HL-60 (cell line): ENCODE data around the gene NAA80.

Experiments
- DNase-seq, 2 experiments: peaks; one replicate each; pipeline ENCODE4 v3.0.0-alpha.2; 2010 to 2020; ENCODE audit warnings: low read depth in 1 of 2, low spot score in 1 of 2
- H3K27ac ChIP-seq: fragments of 250-450 bp; sonication (Bioruptor Pico); replicated peaks from 2 replicates; pipeline ENCODE4 v1.5.1; 2020; ENCODE audit warnings: mild to moderate bottlenecking, moderate library complexity
- H3K27me3 ChIP-seq: fragments of 250-450 bp; sonication (Bioruptor Pico); 2 replicates; pipeline ENCODE4 v1.5.1; 2021; ENCODE audit warnings: mild to moderate bottlenecking, moderate library complexity; ENCODE audit not compliant: insufficient read depth, poor library complexity, severe bottlenecking
- H3K4me3 ChIP-seq: replicated peaks from 2 replicates; pipeline ENCODE4 v1.5.1; 2011; ENCODE audit warnings: mild to moderate bottlenecking, control low read depth, low read length; ENCODE audit not compliant: insufficient read depth
- GABPA ChIP-seq: IDR thresholded peaks from 2 replicates; pipeline ENCODE4 v1.6.1; 2012; ENCODE audit warnings: low read depth
- POLR2AphosphoS5 ChIP-seq: IDR thresholded peaks from 2 replicates; pipeline ENCODE4 v1.6.1; 2012; ENCODE audit warnings: low read depth
- SPI1 ChIP-seq: IDR thresholded peaks from 2 replicates; pipeline ENCODE4 v1.6.1; 2012; ENCODE audit warnings: low read depth, mild to moderate bottlenecking, borderline replicate concordance
- TF ChIP-seq, protein P1 (sequence below): IDR thresholded peaks from 2 replicates; pipeline ENCODE4 v1.6.1; 2012; ENCODE audit warnings: low read depth; ENCODE audit not compliant: insufficient replicate concordance
- TF ChIP-seq, protein P2 (sequence below): IDR thresholded peaks from one replicate; pipeline ENCODE4 v1.5.1; 2011; ENCODE audit warnings: low read length, control low read depth, inconsistent platforms; ENCODE audit not compliant: insufficient read depth

NAA80 gene

DNA sequence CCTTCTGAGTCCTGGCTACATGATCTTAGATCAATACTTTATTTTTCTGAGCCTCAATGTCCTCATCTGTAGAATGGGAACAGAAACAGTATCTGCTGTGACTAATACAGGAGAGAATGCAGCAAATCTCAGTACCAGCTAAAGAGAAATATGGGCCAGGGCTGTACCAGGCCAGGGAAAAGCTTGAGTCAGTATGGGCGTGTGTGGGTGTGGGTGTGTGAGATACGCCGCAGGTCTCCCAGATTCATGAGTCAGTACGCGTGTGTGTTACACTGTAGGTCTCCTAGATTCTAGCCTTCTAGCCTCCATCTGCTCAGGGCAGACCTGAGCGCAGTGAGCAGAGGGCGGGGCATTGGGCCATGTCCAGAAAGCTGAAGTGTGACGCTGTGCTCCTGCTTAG lies 48.0 kb downstream of the NAA80 start:
- no peaks in the 10 kb centered on the region for H3K27me3 ChIP-seq
- no peak overlapping the region for H3K27ac ChIP-seq
- no peak for TF ChIP-seq SPI1
- TF ChIP-seq, protein P1, sequence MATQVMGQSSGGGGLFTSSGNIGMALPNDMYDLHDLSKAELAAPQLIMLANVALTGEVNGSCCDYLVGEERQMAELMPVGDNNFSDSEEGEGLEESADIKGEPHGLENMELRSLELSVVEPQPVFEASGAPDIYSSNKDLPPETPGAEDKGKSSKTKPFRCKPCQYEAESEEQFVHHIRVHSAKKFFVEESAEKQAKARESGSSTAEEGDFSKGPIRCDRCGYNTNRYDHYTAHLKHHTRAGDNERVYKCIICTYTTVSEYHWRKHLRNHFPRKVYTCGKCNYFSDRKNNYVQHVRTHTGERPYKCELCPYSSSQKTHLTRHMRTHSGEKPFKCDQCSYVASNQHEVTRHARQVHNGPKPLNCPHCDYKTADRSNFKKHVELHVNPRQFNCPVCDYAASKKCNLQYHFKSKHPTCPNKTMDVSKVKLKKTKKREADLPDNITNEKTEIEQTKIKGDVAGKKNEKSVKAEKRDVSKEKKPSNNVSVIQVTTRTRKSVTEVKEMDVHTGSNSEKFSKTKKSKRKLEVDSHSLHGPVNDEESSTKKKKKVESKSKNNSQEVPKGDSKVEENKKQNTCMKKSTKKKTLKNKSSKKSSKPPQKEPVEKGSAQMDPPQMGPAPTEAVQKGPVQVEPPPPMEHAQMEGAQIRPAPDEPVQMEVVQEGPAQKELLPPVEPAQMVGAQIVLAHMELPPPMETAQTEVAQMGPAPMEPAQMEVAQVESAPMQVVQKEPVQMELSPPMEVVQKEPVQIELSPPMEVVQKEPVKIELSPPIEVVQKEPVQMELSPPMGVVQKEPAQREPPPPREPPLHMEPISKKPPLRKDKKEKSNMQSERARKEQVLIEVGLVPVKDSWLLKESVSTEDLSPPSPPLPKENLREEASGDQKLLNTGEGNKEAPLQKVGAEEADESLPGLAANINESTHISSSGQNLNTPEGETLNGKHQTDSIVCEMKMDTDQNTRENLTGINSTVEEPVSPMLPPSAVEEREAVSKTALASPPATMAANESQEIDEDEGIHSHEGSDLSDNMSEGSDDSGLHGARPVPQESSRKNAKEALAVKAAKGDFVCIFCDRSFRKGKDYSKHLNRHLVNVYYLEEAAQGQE, result no peak
- TF ChIP-seq, protein P2, sequence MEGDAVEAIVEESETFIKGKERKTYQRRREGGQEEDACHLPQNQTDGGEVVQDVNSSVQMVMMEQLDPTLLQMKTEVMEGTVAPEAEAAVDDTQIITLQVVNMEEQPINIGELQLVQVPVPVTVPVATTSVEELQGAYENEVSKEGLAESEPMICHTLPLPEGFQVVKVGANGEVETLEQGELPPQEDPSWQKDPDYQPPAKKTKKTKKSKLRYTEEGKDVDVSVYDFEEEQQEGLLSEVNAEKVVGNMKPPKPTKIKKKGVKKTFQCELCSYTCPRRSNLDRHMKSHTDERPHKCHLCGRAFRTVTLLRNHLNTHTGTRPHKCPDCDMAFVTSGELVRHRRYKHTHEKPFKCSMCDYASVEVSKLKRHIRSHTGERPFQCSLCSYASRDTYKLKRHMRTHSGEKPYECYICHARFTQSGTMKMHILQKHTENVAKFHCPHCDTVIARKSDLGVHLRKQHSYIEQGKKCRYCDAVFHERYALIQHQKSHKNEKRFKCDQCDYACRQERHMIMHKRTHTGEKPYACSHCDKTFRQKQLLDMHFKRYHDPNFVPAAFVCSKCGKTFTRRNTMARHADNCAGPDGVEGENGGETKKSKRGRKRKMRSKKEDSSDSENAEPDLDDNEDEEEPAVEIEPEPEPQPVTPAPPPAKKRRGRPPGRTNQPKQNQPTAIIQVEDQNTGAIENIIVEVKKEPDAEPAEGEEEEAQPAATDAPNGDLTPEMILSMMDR, result no peak
- TF ChIP-seq GABPA, result no peak
- no peak for TF ChIP-seq POLR2AphosphoS5
- H3K4me3 ChIP-seq, result no peak overlapping the region
- no peak for DNase-seq

DNA sequence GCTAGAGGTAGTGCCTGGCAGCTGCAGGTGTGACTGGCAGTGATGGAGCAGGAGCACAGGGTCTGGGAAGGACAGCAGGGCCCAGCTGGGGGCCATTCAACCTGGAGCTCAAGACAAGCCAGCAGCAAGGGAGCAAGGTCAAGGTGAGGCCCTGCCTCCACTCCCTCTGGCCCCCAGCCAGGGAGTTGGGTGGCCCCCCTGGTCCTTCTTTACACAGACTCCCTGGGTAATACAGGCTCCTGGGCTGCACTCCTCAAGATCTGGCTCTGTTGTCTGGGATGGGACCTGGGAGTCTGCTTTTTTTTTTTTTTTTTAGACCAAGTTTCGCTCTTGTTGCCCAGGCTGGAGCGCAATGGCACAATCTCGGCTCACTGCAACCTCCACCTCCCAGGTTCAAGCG lies 48.7 kb downstream of the NAA80 start:
- H3K27me3 ChIP-seq, result no peaks in the 10 kb centered on the region
- no peak for DNase-seq
- no peak overlapping the region for H3K4me3 ChIP-seq
- TF ChIP-seq GABPA (no peak), POLR2AphosphoS5 (no peak), SPI1 (no peak)
- TF ChIP-seq, protein P2, result no peak
- TF ChIP-seq, protein P1, result no peak
- no peak overlapping the region for H3K27ac ChIP-seq

DNA sequence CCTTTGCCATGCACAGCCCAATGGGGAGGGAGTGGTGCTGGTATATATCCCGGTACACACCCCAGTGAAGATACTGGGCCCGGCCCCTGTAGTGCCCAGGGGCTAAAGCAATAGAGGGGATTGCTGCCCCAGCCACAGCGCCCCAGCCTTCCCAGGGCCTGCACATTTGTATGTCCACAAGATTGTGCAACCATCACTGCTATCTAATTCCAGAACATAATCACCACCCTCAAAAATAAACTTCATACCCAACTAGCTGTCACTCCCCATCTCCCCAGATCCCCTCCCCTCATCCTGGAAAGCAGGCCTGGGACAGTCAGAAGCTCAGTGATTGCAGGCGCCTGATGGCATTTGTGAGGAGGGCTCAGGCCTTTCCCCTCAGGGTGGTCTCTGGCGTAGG lies 49.7 kb downstream of the NAA80 start:
- H3K4me3 ChIP-seq, result no peak overlapping the region
- TF ChIP-seq, protein P2, result no peak
- TF ChIP-seq GABPA, result no peak
- no peak for TF ChIP-seq POLR2AphosphoS5
- no peak for TF ChIP-seq SPI1
- TF ChIP-seq, protein P1, result no peak
- no peak for DNase-seq
- H3K27me3 ChIP-seq, result no peaks in the 10 kb centered on the region
- no peak overlapping the region for H3K27ac ChIP-seq
